HuH-7 (cell line): ENCODE data around the gene DRGX.

Experiments used
- DNase-seq: peaks from one replicate; pipeline ENCODE4 v3.0.0; 2011; ENCODE audit warnings: low spot score

The DRGX gene

GRCh38 chr10:49335364-49335972 is 60.4 kb downstream of the DRGX start:
- no peak for DNase-seq

- DNase-seq: no peak
These were observed 60.9 kb downstream of the DRGX start for GRCh38 chr10:49334964-49335363.

- no peak for DNase-seq
These were observed 62.7 kb downstream of the DRGX start for GRCh38 chr10:49333192-49333591.

- no peak for DNase-seq
These were observed 63.1 kb downstream of the DRGX start for GRCh38 chr10:49332768-49333167.

GRCh38 chr10:49332333-49332732 is 63.6 kb downstream of the DRGX start:
- DNase-seq: no peak

GRCh38 chr10:49331431-49331830 is 64.5 kb downstream of the DRGX start:
- no peak for DNase-seq

- no peak for DNase-seq
These were observed 65.7 kb downstream of the DRGX start for GRCh38 chr10:49330127-49330665.

GRCh38 chr10:49329146-49329505 is 66.8 kb downstream of the DRGX start:
- DNase-seq: no peak

- DNase-seq: no peak
These were observed 67.3 kb downstream of the DRGX start for GRCh38 chr10:49328401-49329145.

GRCh38 chr10:49327036-49327813 is 68.7 kb downstream of the DRGX start:
- no peak for DNase-seq

- no peak for DNase-seq
These were observed 69.7 kb downstream of the DRGX start for GRCh38 chr10:49325916-49326783.

GRCh38 chr10:49325131-49325915 is 70.6 kb downstream of the DRGX start:
- no peak for DNase-seq

GRCh38 chr10:49324711-49325110 is 71.2 kb downstream of the DRGX start:
- peak; percentile 10 for DNase-seq

- DNase-seq: no peak
These were observed 72.0 kb downstream of the DRGX start for GRCh38 chr10:49323896-49324270.

GRCh38 chr10:49323171-49323895 is 72.6 kb downstream of the DRGX start:
- DNase-seq: no peak

- no peak for DNase-seq
These were observed 73.3 kb downstream of the DRGX start for GRCh38 chr10:49322371-49323170.

- no peak for DNase-seq
These were observed 74.9 kb downstream of the DRGX start for GRCh38 chr10:49321021-49321420.

- no peak for DNase-seq
These were observed 75.7 kb downstream of the DRGX start for GRCh38 chr10:49320191-49320590.

GRCh38 chr10:49319206-49319605 is 76.7 kb downstream of the DRGX start:
- DNase-seq: no peak

- no peak for DNase-seq
These were observed 77.1 kb downstream of the DRGX start for GRCh38 chr10:49318755-49319154.
